ENCODE data around the gene PTPDC1. TPM values are rescaled to one million over a fixed set of nuclear protein-coding genes. Genes with fewer than 3 reads are reported as not detected.
"Not testable (repeated sequence)": the region's sequence is repeated elsewhere in the genome, so short reads cannot be mapped to it uniquely, and the experiment has no call there.

PTPDC1 gene
- total and polyA plus RNA-seq, 2 donors (not counting 1 experiment from before 2014, with no cell fraction given): 3.7 to 9.8 TPM

- Histone ChIP-seq H3K27ac (ENCODE audit: low read length in 2 of 2) (no peak overlapping the region), H3K9me3 (ENCODE audit: control extremely low read depth in 1 of 3, control insufficient read depth in 2 of 3, insufficient read depth in 1 of 3, low read length in 2 of 3) (no peaks in the 10 kb centered on the region), H3K36me3 (replicated peaks in 1 of 2; ENCODE audit: control extremely low read depth in 1 of 2, control insufficient read depth in 1 of 2, extremely low read depth in 1 of 2, insufficient read depth in 2 of 2, low read length in 1 of 2) (no peaks in the 10 kb centered on the region), H3K27me3 (replicated peaks in 1 of 4; ENCODE audit: control extremely low read depth in 1 of 4, control insufficient read depth in 3 of 4, insufficient read depth in 4 of 4, low read length in 3 of 4) (no peaks in the 10 kb centered on the region), H3K9ac (ENCODE audit: low read length) (no peak overlapping the region), H3K4me2 (replicated peaks; ENCODE audit: low read depth, low read length, poor library complexity, severe bottlenecking) (no peak overlapping the region), H4K20me1 (ENCODE audit: control insufficient read depth, insufficient read depth, low read length, poor library complexity, severe bottlenecking) (no peaks in the 10 kb centered on the region), H3K4me1 (ENCODE audit: control insufficient read depth in 2 of 2, insufficient read depth in 2 of 2, low read length in 2 of 2) (no peaks in the 10 kb centered on the region), H3K79me2 (ENCODE audit: control insufficient read depth, insufficient read depth, low read length) (no peaks in the 10 kb centered on the region), H2AFZ (ENCODE audit: insufficient read depth, low read depth, low read length, poor library complexity, severe bottlenecking) (no peak overlapping the region), H3K4me3 (ENCODE audit: control extremely low read depth in 1 of 5, extremely low read depth in 1 of 5, insufficient read depth in 1 of 5, low read depth in 2 of 5, low read length in 4 of 5) (no peak overlapping the region)
- Mint-ChIP-seq H3K27me3 (no peaks in the 10 kb centered on the region), H3K4me1 (no peaks in the 10 kb centered on the region), H3K27ac (no peak overlapping the region), H3K9me3 (ENCODE audit: insufficient read depth) (no peaks in the 10 kb centered on the region), H3K4me3 (no peak overlapping the region)
- intact Hi-C loops (cut with micrococcal nuclease): no loop called here
- no peak for ATAC-seq (ENCODE audit: low read depth)
- WGBS (ENCODE audit: insufficient coverage): no CpG with 5 or more reads among the region's 3 CpGs
- ChIA-PET CTCF (interaction anchor here (1.9 kb wide), 1 partner anchor 23 kb away, joined by 6 read pairs; no protein-coding TSS in a partner anchor), POLR2A (no interaction called here)
- no peak for DNase-seq
- TF ChIP-seq CTCF (IDR thresholded peaks at IDR 0.05) (no peak), EZH2 (IDR thresholded peaks at IDR 0.05; ENCODE audit: borderline replicate concordance, insufficient read depth, low read depth, low read length, poor library complexity, severe bottlenecking) (no peak)
These were observed 2.5 kb downstream of the PTPDC1 start for GRCh38 chr9:94086486-94087345.

DNA sequence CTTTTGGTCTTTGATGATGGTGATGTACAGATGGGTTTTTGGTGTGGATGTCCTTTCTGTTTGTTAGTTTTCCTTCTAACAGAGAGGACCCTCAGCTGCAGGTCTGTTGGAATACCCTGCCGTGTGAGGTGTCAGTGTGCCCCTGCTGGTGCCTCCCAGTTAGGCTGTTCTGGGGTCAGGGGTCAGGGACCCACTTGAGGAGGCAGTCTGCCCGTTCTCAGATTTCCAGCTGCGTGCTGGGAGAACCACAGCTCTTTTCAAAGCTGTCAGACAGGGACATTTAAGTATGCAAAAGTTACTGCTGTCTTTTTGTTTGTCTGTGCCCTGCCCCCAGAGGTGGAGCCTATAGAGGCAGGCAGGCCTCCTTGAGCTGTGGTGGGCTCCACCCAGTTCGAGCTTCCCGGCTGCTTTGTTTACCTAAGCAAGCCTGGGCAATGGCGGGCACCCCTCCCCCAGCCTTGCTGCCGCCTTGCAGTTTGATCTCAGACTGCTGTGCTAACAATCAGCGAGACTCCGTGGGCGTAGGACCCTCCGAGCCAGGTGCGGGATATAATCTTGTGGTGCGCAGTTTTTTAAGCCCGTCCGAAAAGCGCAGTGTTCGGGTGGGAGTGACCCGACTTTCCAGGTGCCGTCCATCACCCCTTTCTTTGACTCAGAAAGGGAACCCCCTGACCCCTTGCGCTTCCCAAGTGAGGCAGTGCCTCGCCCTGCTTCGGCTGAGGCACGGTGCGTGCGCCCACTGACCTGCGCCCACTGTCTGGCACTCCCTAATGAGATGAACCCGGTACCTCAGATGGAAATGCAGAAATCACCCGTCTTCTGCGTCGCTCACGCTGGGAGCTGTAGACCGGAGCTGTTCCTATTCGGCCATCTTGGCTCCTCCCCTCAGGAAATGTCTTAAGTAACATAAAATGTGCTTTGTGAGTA lies 10.2 kb downstream of the PTPDC1 start:
- H3K4me1 ChIP-seq (ENCODE audit: control insufficient read depth in 2 of 2, insufficient read depth in 2 of 2, low read length in 2 of 2); H3K27ac ChIP-seq (ENCODE audit: low read length in 2 of 2); H3K27me3 Mint-ChIP-seq; H3K4me2 ChIP-seq (replicated peaks; ENCODE audit: low read depth, low read length, poor library complexity, severe bottlenecking); H3K4me3 Mint-ChIP-seq; H2AFZ ChIP-seq (ENCODE audit: insufficient read depth, low read depth, low read length, poor library complexity, severe bottlenecking); H3K4me3 ChIP-seq (ENCODE audit: control extremely low read depth in 1 of 5, extremely low read depth in 1 of 5, insufficient read depth in 1 of 5, low read depth in 2 of 5, low read length in 4 of 5); H3K9me3 ChIP-seq (ENCODE audit: control extremely low read depth in 1 of 3, control insufficient read depth in 2 of 3, insufficient read depth in 1 of 3, low read length in 2 of 3); ATAC-seq (ENCODE audit: low read depth); H3K36me3 ChIP-seq (replicated peaks in 1 of 2; ENCODE audit: control extremely low read depth in 1 of 2, control insufficient read depth in 1 of 2, extremely low read depth in 1 of 2, insufficient read depth in 2 of 2, low read length in 1 of 2); H4K20me1 ChIP-seq (ENCODE audit: control insufficient read depth, insufficient read depth, low read length, poor library complexity, severe bottlenecking); H3K4me1 Mint-ChIP-seq; H3K9me3 Mint-ChIP-seq (ENCODE audit: insufficient read depth); POLR2A ChIA-PET; H3K79me2 ChIP-seq (ENCODE audit: control insufficient read depth, insufficient read depth, low read length); H3K9ac ChIP-seq (ENCODE audit: low read length); H3K27ac Mint-ChIP-seq; intact Hi-C loops (cut with micrococcal nuclease); DNase-seq; H3K27me3 ChIP-seq (replicated peaks in 1 of 4; ENCODE audit: control extremely low read depth in 1 of 4, control insufficient read depth in 3 of 4, insufficient read depth in 4 of 4, low read length in 3 of 4): not testable (repeated sequence)
- CTCF ChIA-PET: interaction anchor here (1.1 kb wide), 1 partner anchor 29 kb away, joined by 3 read pairs; no protein-coding TSS in a partner anchor
- 96% methylated on average over 19 of the region's 33 CpGs for WGBS (ENCODE audit: insufficient coverage)
